Testis (tissue), 3 donors: ENCODE data around the gene DMRT2. TPM values are rescaled to one million over a fixed set of nuclear protein-coding genes. Genes with fewer than 3 reads are reported as not detected.

Experiments
- DNase-seq: peaks from one replicate; pipeline ENCODE4 v3.0.0-alpha.2; 2019
- H3K27ac ChIP-seq, 2 donors: fragments of 200-600 bp; sonication (generic); one replicate each; pipeline ENCODE4 v1.5.1; 2019
- H3K27me3 ChIP-seq: fragments of 200-600 bp; sonication (generic); one replicate; pipeline ENCODE4 v1.5.1; 2019
- H3K36me3 ChIP-seq: fragments of 200-600 bp; sonication (generic); one replicate; pipeline ENCODE4 v1.5.1; 2017; ENCODE audit warnings: low read depth; ENCODE audit errors: missing control alignments
- H3K4me1 ChIP-seq: fragments of 200-600 bp; sonication (generic); one replicate; pipeline ENCODE4 v1.5.1; 2019
- H3K4me3 ChIP-seq, 2 donors: fragments of 200-600 bp; sonication (generic); one replicate each; pipeline ENCODE4 v1.5.1; 2017 to 2019
- H3K9me3 ChIP-seq: fragments of 200-600 bp; sonication (generic); one replicate; pipeline ENCODE4 v1.5.1; 2017
- CTCF ChIP-seq, 3 experiments: fragments of 450-650 bp in 2 of 3; fragments of 200-600 bp in 1 of 3; sonication (generic) in 1 of 3; IDR thresholded peaks; one replicate each; pipeline ENCODE4 v1.5.1; 2016 to 2019; ENCODE audit warnings: antibody characterized with exemption in 3 of 3, mild to moderate bottlenecking in 2 of 3, moderate library complexity in 1 of 3
- POLR2A ChIP-seq: fragments of 450-650 bp; IDR thresholded peaks from one replicate; pipeline ENCODE4 v1.6.1; 2017; ENCODE audit warnings: antibody characterized with exemption, mild to moderate bottlenecking, moderate library complexity
- WGBS, 2 donors: methylation state at CpG; one replicate each; pipeline ENCODE4 v1.1.5; 2018; 5-methylcytosine and 5-hydroxymethylcytosine counted together
- intact Hi-C: fragments of 100-400 bp; cut with DNase I; formaldehyde crosslinking; loops from one replicate; pipeline ENCODE4 v1.15.1; 2023; ENCODE audit warnings: low total_unique reads
- polyA plus RNA-seq: library from polyadenylated mRNA; stranded (reverse); fragments of 350-450 nt; fragmentation: Illumina TruSeq; extraction: RNeasy Lipid Tissue Mini Kit (QIAGEN cat#74804); gene quantifications from one replicate; pipeline ENCODE4 v1.2.3, GENCODE V29; 2014; ENCODE audit warnings: low read depth, low replicate concordance; ENCODE audit not compliant: insufficient read depth
- small RNA-seq, 2 donors: library from RNA; depleted of rRNA; stranded (forward); fragments of <200 nt; gene quantifications; one replicate each; pipeline ENCODE3, GENCODE V24; 2016
- total RNA-seq, 2 donors: library from RNA; depleted of rRNA; stranded (reverse); fragments of >200 nt; gene quantifications; one replicate each; pipeline ENCODE4 v1.2.3, GENCODE V29; 2016

DMRT2 gene
- total and polyA plus RNA-seq, 3 donors from 2014 or later, result 1.7 to 4.6 (median 2.1) TPM

- Histone ChIP-seq H3K27ac (no peak overlapping the region), H3K36me3 (no peaks in the 10 kb centered on the region), H3K9me3 (no peaks in the 10 kb centered on the region), H3K4me3 (no peak overlapping the region), H3K4me1 (no peaks in the 10 kb centered on the region), H3K27me3 (no peaks in the 10 kb centered on the region)
- intact Hi-C loops, result no loop called here
- TF ChIP-seq POLR2A (no peak), CTCF (IDR thresholded peaks at IDR 0.05) (no peak)
- DNase-seq, result no peak
- WGBS, 2 donors, result 84% methylated on average over 2 of the region's 2 CpGs
These were observed 50.0 kb downstream of the DMRT2 start for GRCh38 chr9:1100201-1100600.

GRCh38 chr9:1100945-1101344 lies 50.8 kb downstream of the DMRT2 start:
- no peaks in the 10 kb centered on the region for H3K36me3 ChIP-seq
- H3K4me1 ChIP-seq, result no peaks in the 10 kb centered on the region
- intact Hi-C loops, result no loop called here
- no peaks in the 10 kb centered on the region for H3K27me3 ChIP-seq
- H3K9me3 ChIP-seq, result no peaks in the 10 kb centered on the region
- WGBS, 2 donors, result 36 to 43% methylated on average over 10 of the region's 10 CpGs
- peak; percentile 63 for DNase-seq
- no peak overlapping the region for H3K27ac ChIP-seq
- TF ChIP-seq CTCF (IDR thresholded peaks at IDR 0.05) (peak in 2 of 3 experiments; percentile 14 to 29), POLR2A (no peak)
- H3K4me3 ChIP-seq, result no peak overlapping the region

GRCh38 chr9:1101846-1102641 lies 51.9 kb downstream of the DMRT2 start:
- Histone ChIP-seq H3K27me3 (no peaks in the 10 kb centered on the region), H3K9me3 (no peaks in the 10 kb centered on the region), H3K4me1 (no peaks in the 10 kb centered on the region), H3K36me3 (no peaks in the 10 kb centered on the region), H3K27ac (no peak overlapping the region), H3K4me3 (no peak overlapping the region)
- TF ChIP-seq POLR2A (no peak), CTCF (IDR thresholded peaks at IDR 0.05) (no peak)
- intact Hi-C loops, result no loop called here
- DNase-seq, result no peak
- 60 to 66% methylated on average over 7 of the region's 7 CpGs for WGBS, 2 donors

GRCh38 chr9:1102642-1102970 lies 52.4 kb downstream of the DMRT2 start:
- Histone ChIP-seq H3K36me3 (no peaks in the 10 kb centered on the region), H3K9me3 (no peaks in the 10 kb centered on the region), H3K4me3 (no peak overlapping the region), H3K4me1 (no peaks in the 10 kb centered on the region), H3K27me3 (no peaks in the 10 kb centered on the region), H3K27ac (no peak overlapping the region)
- intact Hi-C loops, result no loop called here
- TF ChIP-seq CTCF (IDR thresholded peaks at IDR 0.05), result no peak
- TF ChIP-seq POLR2A, result no peak
- no peak for DNase-seq
- WGBS, 2 donors, result 24 to 46% methylated on average over 2 of the region's 2 CpGs

Small RNA genes within 50 kb of the gene (small RNA-seq; reads per million reads assigned to genes)
- 0 reads per million in 2 donors for gene RNU6-1073P

Other genes starting within 250 kb of the DMRT2 start
- 100 to 1,000 TPM in 1 of 2 donors, 10 to 100 TPM in 1; 93.4 to 128 TPM for gene DMRT1, start 208.7 kb upstream of the DMRT2 start, total RNA-seq
- gene DMRT1, start 208.7 kb upstream of the DMRT2 start, polyA plus RNA-seq, result 54.4 TPM
- gene DMRT3, start 73.7 kb upstream of the DMRT2 start, total RNA-seq, result 10 to 100 TPM in 1 of 2 donors, 1 to 10 TPM in 1; 6.3 to 11.8 TPM
- gene DMRT3, start 73.7 kb upstream of the DMRT2 start, polyA plus RNA-seq, result 6.7 TPM